DND-41 (cell line): ENCODE measurements around the gene USP9X.

Experiments used
- ATAC-seq: fragments of 200-7000 bp; cut with Tn5 transposase; 3 replicates; pipeline ENCODE4 v1.9.1; 2021; ENCODE audit warnings: low read depth; ENCODE audit not compliant: insufficient read depth
- DNase-seq: peaks from one replicate; pipeline ENCODE4 v3.0.0-alpha.2; 2020
- H2AFZ ChIP-seq: 2 replicates; pipeline ENCODE4 v1.6.0; 2012; ENCODE audit warnings: low read depth, low read length
- H3K27ac ChIP-seq: 2 replicates; pipeline ENCODE4 v1.5.1; 2012; ENCODE audit warnings: low read length, inconsistent platforms
- H3K27me3 ChIP-seq: fragments of 200-600 bp; sonication (generic); 2 replicates; pipeline ENCODE4 v1.6.0; 2012; ENCODE audit warnings: low read length, mild to moderate bottlenecking, inconsistent platforms; ENCODE audit not compliant: insufficient read depth, poor library complexity
- H3K36me3 ChIP-seq: 2 replicates; pipeline ENCODE4 v1.5.1; 2012; ENCODE audit warnings: low read length, inconsistent platforms; ENCODE audit not compliant: insufficient read depth
- H3K4me1 ChIP-seq: 2 replicates; pipeline ENCODE4 v1.5.1; 2012; ENCODE audit warnings: mild to moderate bottlenecking, low read length; ENCODE audit not compliant: insufficient read depth
- H3K4me2 ChIP-seq: 2 replicates; pipeline ENCODE4 v1.6.0; 2012; ENCODE audit warnings: mild to moderate bottlenecking, moderate library complexity, low read length, inconsistent platforms; ENCODE audit not compliant: insufficient read depth
- H3K4me3 ChIP-seq, 2 experiments: fragments of 200-600 bp in 1 of 2; shearing (Covaris generic) in 1 of 2; 2 replicates each; pipeline ENCODE4 v1.5.1; 2012 to 2016; ENCODE audit warnings: inconsistent platforms in 2 of 2, low read length in 2 of 2, mild to moderate bottlenecking in 2 of 2, low read depth in 1 of 2, moderate library complexity in 1 of 2
- H3K79me2 ChIP-seq: 2 replicates; pipeline ENCODE4 v1.6.0; 2012; ENCODE audit warnings: low read length, inconsistent platforms; ENCODE audit not compliant: insufficient read depth
- H3K9ac ChIP-seq: 2 replicates; pipeline ENCODE4 v1.6.0; 2012; ENCODE audit warnings: low read depth, mild to moderate bottlenecking, inconsistent platforms, low read length, moderate library complexity
- H3K9me3 ChIP-seq: 2 replicates; pipeline ENCODE4 v1.5.1; 2012; ENCODE audit warnings: low read length, moderate library complexity, mild to moderate bottlenecking, inconsistent platforms; ENCODE audit not compliant: insufficient read depth, severe bottlenecking
- H4K20me1 ChIP-seq: 2 replicates; pipeline ENCODE4 v1.6.0; 2012; ENCODE audit warnings: low read length; ENCODE audit not compliant: insufficient read depth
- EZH2 ChIP-seq: IDR thresholded peaks from 3 replicates; pipeline ENCODE4 v1.6.1; 2012; ENCODE audit warnings: borderline replicate concordance, low read depth, mild to moderate bottlenecking, moderate library complexity, low read length, inconsistent platforms; ENCODE audit not compliant: severe bottlenecking
- TF ChIP-seq, protein P1 (sequence below): IDR thresholded peaks from 2 replicates; pipeline ENCODE4 v1.5.1; 2012; ENCODE audit warnings: borderline replicate concordance, low read length, moderate library complexity, mild to moderate bottlenecking; ENCODE audit not compliant: poor library complexity, severe bottlenecking; ENCODE audit errors: extremely low read depth

Gene USP9X

DNA sequence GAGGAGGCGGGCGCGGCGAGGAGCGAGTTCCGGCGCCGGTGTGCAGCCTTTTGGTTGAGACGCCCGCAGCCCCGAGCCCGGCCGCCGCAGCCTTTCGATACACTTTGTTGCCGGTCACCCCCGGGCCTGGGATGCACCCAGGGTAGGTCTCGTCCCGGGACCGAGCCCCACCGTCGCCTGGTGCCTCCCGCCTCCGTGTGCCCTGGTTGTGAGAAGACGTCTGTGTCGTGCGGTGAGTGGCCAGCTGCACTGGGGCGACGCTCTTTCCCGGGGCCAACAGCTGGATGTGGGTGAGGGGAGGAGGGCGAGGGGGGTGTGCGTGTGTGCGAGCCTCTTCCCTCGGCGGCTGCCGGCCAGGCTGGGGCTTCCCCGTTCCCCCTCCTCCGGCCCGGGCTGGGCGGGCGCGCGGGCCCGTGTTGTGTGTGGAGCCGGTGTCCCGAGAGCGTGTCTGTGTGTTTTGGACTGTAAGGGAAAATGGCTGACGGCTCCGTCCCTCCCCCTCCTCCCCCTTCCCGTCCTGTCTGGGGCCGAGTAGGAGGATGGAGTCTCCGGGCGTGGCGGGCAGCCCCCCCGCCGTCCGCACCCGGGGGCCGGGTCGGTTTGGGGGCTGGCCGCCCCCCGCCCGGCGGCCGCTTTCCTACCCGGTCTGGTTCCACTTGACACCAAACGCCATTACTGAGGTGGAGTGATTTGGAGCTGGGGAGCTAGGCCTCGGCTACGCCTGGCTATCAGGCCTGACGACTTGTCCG, 807 bp downstream of the USP9X start:
- Histone ChIP-seq H4K20me1 (peaks cover 16% of the 10 kb centered on the region), H3K27me3 (no peaks in the 10 kb centered on the region), H3K4me3 (peak overlapping the region; percentile 66 to 84; a peak in 3 of 4 replicates), H3K79me2 (peaks cover 57% of the 10 kb centered on the region), H3K4me2 (peak overlapping the region; percentile 75), H2AFZ (peak overlapping the region; percentile 60), H3K4me1 (peaks cover 34% of the 10 kb centered on the region), H3K36me3 (no peaks in the 10 kb centered on the region; the same call in 1 of the 2 replicates), H3K9me3 (no peaks in the 10 kb centered on the region), H3K27ac (peak overlapping the region; percentile 87), H3K9ac (peak overlapping the region; percentile 98)
- ATAC-seq (peak; percentile 19), DNase-seq (peak; percentile 50)
- no peak for TF ChIP-seq EZH2
- TF ChIP-seq, protein P1, sequence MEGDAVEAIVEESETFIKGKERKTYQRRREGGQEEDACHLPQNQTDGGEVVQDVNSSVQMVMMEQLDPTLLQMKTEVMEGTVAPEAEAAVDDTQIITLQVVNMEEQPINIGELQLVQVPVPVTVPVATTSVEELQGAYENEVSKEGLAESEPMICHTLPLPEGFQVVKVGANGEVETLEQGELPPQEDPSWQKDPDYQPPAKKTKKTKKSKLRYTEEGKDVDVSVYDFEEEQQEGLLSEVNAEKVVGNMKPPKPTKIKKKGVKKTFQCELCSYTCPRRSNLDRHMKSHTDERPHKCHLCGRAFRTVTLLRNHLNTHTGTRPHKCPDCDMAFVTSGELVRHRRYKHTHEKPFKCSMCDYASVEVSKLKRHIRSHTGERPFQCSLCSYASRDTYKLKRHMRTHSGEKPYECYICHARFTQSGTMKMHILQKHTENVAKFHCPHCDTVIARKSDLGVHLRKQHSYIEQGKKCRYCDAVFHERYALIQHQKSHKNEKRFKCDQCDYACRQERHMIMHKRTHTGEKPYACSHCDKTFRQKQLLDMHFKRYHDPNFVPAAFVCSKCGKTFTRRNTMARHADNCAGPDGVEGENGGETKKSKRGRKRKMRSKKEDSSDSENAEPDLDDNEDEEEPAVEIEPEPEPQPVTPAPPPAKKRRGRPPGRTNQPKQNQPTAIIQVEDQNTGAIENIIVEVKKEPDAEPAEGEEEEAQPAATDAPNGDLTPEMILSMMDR, result no peak

- H4K20me1 ChIP-seq, result peaks cover 20% of the 10 kb centered on the region
- no peaks in the 10 kb centered on the region; the same call in 1 of the 2 replicates for H3K36me3 ChIP-seq
- peaks cover 62% of the 10 kb centered on the region for H3K79me2 ChIP-seq
- H3K4me2 ChIP-seq, result peak overlapping the region; percentile 75
- H3K4me3 ChIP-seq, result peak overlapping the region; percentile 66 to 84; a peak in 3 of 4 replicates
- H3K4me1 ChIP-seq, result peaks cover 34% of the 10 kb centered on the region
- peak overlapping the region; percentile 60 for H2AFZ ChIP-seq
- H3K9me3 ChIP-seq, result no peaks in the 10 kb centered on the region
- H3K27me3 ChIP-seq, result no peaks in the 10 kb centered on the region
- H3K9ac ChIP-seq, result peak overlapping the region; percentile 98
- ATAC-seq (no peak), DNase-seq (no peak)
- peak overlapping the region; percentile 87 for H3K27ac ChIP-seq
- no peak for TF ChIP-seq EZH2
- TF ChIP-seq, protein P1, result no peak
Measured at GRCh38 chrX:41086627-41086932, 1.3 kb downstream of the USP9X start.

- H3K27ac ChIP-seq, result peak overlapping the region; percentile 87
- TF ChIP-seq EZH2, result no peak
- TF ChIP-seq, protein P1, result no peak
- no peak for DNase-seq
Measured at GRCh38 chrX:41087201-41087600, 2.0 kb downstream of the USP9X start.

More at GRCh38 chrX:41087201-41087600, 2.0 kb downstream of the USP9X start:
- Histone ChIP-seq H3K9me3 (no peaks in the 10 kb centered on the region), H3K27me3 (no peaks in the 10 kb centered on the region), H3K4me1 (peaks cover 34% of the 10 kb centered on the region), H4K20me1 (peaks cover 24% of the 10 kb centered on the region), H3K4me2 (peak overlapping the region; percentile 75), H2AFZ (no peak overlapping the region), H3K9ac (peak overlapping the region; percentile 98), H3K4me3 (peak overlapping the region; percentile 66 to 84; a peak in 3 of 4 replicates), H3K79me2 (peaks cover 69% of the 10 kb centered on the region), H3K36me3 (no peaks in the 10 kb centered on the region; the same call in 1 of the 2 replicates)
- ATAC-seq, result no peak
